Panc1 (cell line): ENCODE data around the gene NEDD8. TPM values are rescaled to one million over a fixed set of nuclear protein-coding genes. Genes with fewer than 3 reads are reported as not detected.

Source experiments
- ATAC-seq: fragments of 200-7000 bp; cut with Tn5 transposase; 2 replicates; pipeline ENCODE4 v1.9.1; 2020; ENCODE audit warnings: mild to moderate bottlenecking, moderate library complexity
- BruUV-seq: library from RNA; stranded (reverse); fragments of 400-500 nt; replicated peaks from 2 replicates; lab custom pipeline; 2021; lab: Mats Ljungman, UMichigan
- CTCF ChIA-PET: fragments of 300-600 bp; sonication (Branson Sonifier 250); formaldehyde crosslinking; loops from one replicate; lab custom pipeline; 2022; ENCODE audit warnings: antibody characterized with exemption; lab: Charles Lee
- POLR2A ChIA-PET: fragments of 300-600 bp; sonication (Branson Sonifier 250); formaldehyde crosslinking; loops from one replicate; lab custom pipeline; 2022; ENCODE audit warnings: antibody characterized with exemption; lab: Charles Lee
- DNase-seq: peaks from one replicate; pipeline ENCODE4 v3.0.0-alpha.2; 2010; ENCODE audit warnings: low read depth, low spot score
- H3K27ac ChIP-seq: 2 replicates; pipeline ENCODE4 v1.5.1; 2011; ENCODE audit warnings: mild to moderate bottlenecking, low read length, inconsistent platforms
- H3K27me3 ChIP-seq: fragments of 200-500 bp; sonication (Bioruptor generic); 2 replicates; pipeline ENCODE4 v1.6.0; 2014; ENCODE audit warnings: low read length, inconsistent platforms; ENCODE audit not compliant: control insufficient read depth, insufficient read depth
- H3K36me3 ChIP-seq: fragments of 200-500 bp; sonication (Bioruptor generic); 2 replicates; pipeline ENCODE4 v1.5.1; 2014; ENCODE audit warnings: inconsistent platforms, mild to moderate bottlenecking, low read length, moderate library complexity; ENCODE audit not compliant: control insufficient read depth, insufficient read depth
- H3K4me1 ChIP-seq: 2 replicates; pipeline ENCODE4 v1.5.1; 2011; ENCODE audit warnings: inconsistent platforms, mild to moderate bottlenecking, low read length, moderate library complexity; ENCODE audit not compliant: control insufficient read depth, insufficient read depth
- H3K4me3 ChIP-seq, 2 experiments: 2 replicates each; pipeline ENCODE4 v1.5.1; 2011 to 2012; ENCODE audit warnings: low read depth in 2 of 2, low read length in 2 of 2, mild to moderate bottlenecking in 2 of 2, inconsistent platforms in 1 of 2, moderate library complexity in 1 of 2
- H3K9me3 ChIP-seq: fragments of 200-500 bp; sonication (Bioruptor generic); 2 replicates; pipeline ENCODE4 v1.5.1; 2014; ENCODE audit warnings: low read depth, mild to moderate bottlenecking, inconsistent platforms, low read length, moderate library complexity; ENCODE audit not compliant: control insufficient read depth, insufficient read depth
- POLR2AphosphoS5 ChIP-seq: IDR thresholded peaks from 2 replicates; pipeline ENCODE4 v1.6.1; 2012; ENCODE audit warnings: mild to moderate bottlenecking, low read depth, low read length, moderate library complexity
- REST ChIP-seq, 2 experiments: IDR thresholded peaks; 2 replicates each; pipeline ENCODE4 v1.6.1; 2011 to 2012; ENCODE audit warnings: low read depth in 2 of 2, control low read depth in 1 of 2, low read length in 1 of 2, mild to moderate bottlenecking in 1 of 2, moderate library complexity in 1 of 2; ENCODE audit not compliant: insufficient read depth in 1 of 2
- SIN3A ChIP-seq: IDR thresholded peaks from 2 replicates; pipeline ENCODE4 v1.6.1; 2012; ENCODE audit warnings: low read depth, mild to moderate bottlenecking, low read length, moderate library complexity, borderline replicate concordance; ENCODE audit not compliant: insufficient read depth
- TCF7L2 ChIP-seq: IDR thresholded peaks from 2 replicates; pipeline ENCODE4 v1.6.1; 2011; ENCODE audit warnings: mild to moderate bottlenecking, low read depth, low read length, inconsistent platforms
- in situ Hi-C: cut with HindIII; loops from 2 replicates; pipeline ENCODE4 v1.10.0; 2016; ENCODE audit warnings: low sequenced_read_pairs, low pct_unique_long_range_greater_than_20kb
- intact Hi-C: fragments of 100-400 bp; cut with micrococcal nuclease; formaldehyde crosslinking; loops from one replicate; pipeline ENCODE4 v1.10.0; 2022; ENCODE audit not compliant: unreplicated experiment
- total RNA-seq: library from RNA; stranded (reverse); gene quantifications from one replicate; pipeline ENCODE4 v1.2.1, GENCODE V29; 2021; ENCODE audit not compliant: unreplicated experiment
- TF ChIP-seq, protein P1 (sequence below): fragments of 450-650 bp; IDR thresholded peaks from 2 replicates; pipeline ENCODE4 v1.5.1; 2017; ENCODE audit warnings: mild to moderate bottlenecking

NEDD8 gene
- total RNA-seq, 1 experiment from 2014 or later = 155 TPM

DNA sequence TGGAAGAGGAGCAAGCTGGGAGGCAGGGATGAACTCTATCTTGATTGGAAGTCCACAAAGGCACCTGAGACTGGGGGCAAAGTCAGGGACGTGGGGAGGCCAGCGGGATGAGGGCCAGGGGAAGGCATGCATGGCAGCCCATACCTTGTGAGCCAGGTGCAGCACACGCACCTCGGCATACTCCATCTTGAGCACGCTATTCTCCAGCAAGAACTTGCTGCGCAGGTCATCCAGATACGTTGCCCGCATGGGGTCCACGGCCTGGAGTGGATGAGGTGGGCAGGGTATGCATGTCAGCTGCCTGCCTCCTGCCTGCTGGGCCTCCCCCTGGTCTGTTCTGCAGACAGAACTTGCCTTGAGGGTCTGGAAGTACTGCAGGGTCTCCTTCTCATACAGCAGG is 35.3 kb upstream of the NEDD8 start:
- Histone ChIP-seq H3K27ac (no peak overlapping the region), H3K4me1 (peaks cover 3% of the 10 kb centered on the region; the same call in 1 of the 2 replicates), H3K4me3 (no peak overlapping the region), H3K27me3 (no peaks in the 10 kb centered on the region), H3K9me3 (no peaks in the 10 kb centered on the region), H3K36me3 (no peaks in the 10 kb centered on the region)
- ATAC-seq = no peak
- CTCF ChIA-PET = no interaction called here
- intact Hi-C loops = no loop called here
- TF ChIP-seq POLR2AphosphoS5 (no peak), SIN3A (no peak)
- TF ChIP-seq, protein P1, sequence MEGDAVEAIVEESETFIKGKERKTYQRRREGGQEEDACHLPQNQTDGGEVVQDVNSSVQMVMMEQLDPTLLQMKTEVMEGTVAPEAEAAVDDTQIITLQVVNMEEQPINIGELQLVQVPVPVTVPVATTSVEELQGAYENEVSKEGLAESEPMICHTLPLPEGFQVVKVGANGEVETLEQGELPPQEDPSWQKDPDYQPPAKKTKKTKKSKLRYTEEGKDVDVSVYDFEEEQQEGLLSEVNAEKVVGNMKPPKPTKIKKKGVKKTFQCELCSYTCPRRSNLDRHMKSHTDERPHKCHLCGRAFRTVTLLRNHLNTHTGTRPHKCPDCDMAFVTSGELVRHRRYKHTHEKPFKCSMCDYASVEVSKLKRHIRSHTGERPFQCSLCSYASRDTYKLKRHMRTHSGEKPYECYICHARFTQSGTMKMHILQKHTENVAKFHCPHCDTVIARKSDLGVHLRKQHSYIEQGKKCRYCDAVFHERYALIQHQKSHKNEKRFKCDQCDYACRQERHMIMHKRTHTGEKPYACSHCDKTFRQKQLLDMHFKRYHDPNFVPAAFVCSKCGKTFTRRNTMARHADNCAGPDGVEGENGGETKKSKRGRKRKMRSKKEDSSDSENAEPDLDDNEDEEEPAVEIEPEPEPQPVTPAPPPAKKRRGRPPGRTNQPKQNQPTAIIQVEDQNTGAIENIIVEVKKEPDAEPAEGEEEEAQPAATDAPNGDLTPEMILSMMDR = no peak
- DNase-seq = no peak
- POLR2A ChIA-PET = no interaction called here
- no TSS peak for BruUV-seq
- in situ Hi-C loops = no loop called here

DNA sequence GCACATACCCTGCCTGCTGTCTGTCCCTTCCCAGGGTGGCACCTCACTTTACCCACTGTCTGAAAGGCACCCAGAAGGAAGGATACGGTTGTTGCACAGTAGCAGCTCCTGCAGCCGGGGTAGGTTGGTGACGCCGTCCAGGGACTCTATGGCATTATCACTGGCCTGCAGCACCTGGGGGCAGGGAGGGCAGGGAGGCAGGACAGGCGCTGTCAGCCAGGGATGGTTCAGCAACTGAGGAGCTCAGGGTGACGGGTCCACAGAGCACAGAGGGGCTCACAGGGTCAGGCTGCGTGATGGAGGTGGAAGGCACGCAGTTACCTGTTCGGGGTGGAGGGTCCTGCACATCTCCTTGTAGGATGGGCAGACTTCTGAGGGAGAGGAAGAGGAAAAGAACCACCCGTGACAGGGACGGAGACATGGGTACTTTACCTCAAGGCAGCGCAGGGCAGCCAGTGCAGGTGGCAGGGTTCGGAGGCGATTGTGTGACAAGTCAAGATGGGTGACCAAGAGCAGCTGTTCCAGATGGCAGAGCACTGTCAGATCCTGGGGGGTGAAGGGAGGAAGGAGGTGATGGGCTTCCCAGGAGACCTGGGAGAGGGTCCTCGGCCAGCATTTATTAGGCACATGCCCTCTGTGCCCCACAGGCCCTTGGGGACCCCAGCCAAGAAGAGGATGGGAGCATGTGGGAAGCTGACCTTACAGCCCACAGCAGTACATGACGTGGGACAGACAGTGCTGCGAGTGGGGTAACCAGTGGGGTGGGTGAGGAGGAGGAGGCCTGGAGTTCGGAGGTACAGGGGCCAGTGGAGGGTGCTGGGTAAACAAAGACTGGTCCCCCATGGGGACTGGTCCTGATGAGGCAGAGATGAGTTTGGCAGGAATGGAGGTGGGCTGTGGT is 34.4 kb upstream of the NEDD8 start:
- CTCF ChIA-PET = interaction anchor here (0.6 kb wide), 1 partner anchor 31 kb away, joined by 3 read pairs; no protein-coding TSS in a partner anchor
- peaks cover 3% of the 10 kb centered on the region; the same call in 1 of the 2 replicates for H3K4me1 ChIP-seq
- no peak for DNase-seq
- H3K27ac ChIP-seq = no peak overlapping the region
- no peaks in the 10 kb centered on the region for H3K27me3 ChIP-seq
- TF ChIP-seq, protein P1 = no peak
- TF ChIP-seq REST (IDR thresholded peaks at IDR 0.05; ENCODE audit: insufficient read depth in 1 of 2, low read depth in 2 of 2, low read length in 1 of 2) = no peak
- TF ChIP-seq TCF7L2 = no peak
- no peak for TF ChIP-seq POLR2AphosphoS5
- TF ChIP-seq SIN3A = no peak
- H3K9me3 ChIP-seq = no peaks in the 10 kb centered on the region
- POLR2A ChIA-PET = no interaction called here
- BruUV-seq = no TSS peak
- intact Hi-C loops (no loop called here), in situ Hi-C loops (no loop called here)
- no peaks in the 10 kb centered on the region for H3K36me3 ChIP-seq
- no peak overlapping the region for H3K4me3 ChIP-seq
- ATAC-seq = no peak
